ENCODE results near the gene KIF2A.
"Not testable (repeated sequence)": the region's sequence is repeated elsewhere in the genome, so short reads cannot be mapped to it uniquely, and the experiment has no call there.

Gene KIF2A

GRCh38 chr5:62305715-62306322 is at the start of gene KIF2A:
KIF2A (plus strand) TSS chr5:62306206; CDS start chr5:62306473, 267 bp downstream.
- peak; percentile 95 for DNase-seq

GRCh38 chr5:62257020-62257367 is 49.0 kb upstream of the KIF2A start:
- no peak for DNase-seq

- DNase-seq, result no peak
These were observed 47.4 kb upstream of the KIF2A start for GRCh38 chr5:62258654-62259053.

- DNase-seq, result peak; percentile 39
These were observed 46.2 kb upstream of the KIF2A start for GRCh38 chr5:62259699-62260250.

GRCh38 chr5:62260513-62260912 is 45.5 kb upstream of the KIF2A start:
- no peak for DNase-seq

GRCh38 chr5:62263401-62263800 is 42.6 kb upstream of the KIF2A start:
- DNase-seq, result no peak

- DNase-seq, result no peak
These were observed 40.3 kb upstream of the KIF2A start for GRCh38 chr5:62265648-62266112.

- DNase-seq, result no peak
These were observed 39.4 kb upstream of the KIF2A start for GRCh38 chr5:62266573-62266972.

GRCh38 chr5:62268234-62268633 is 37.8 kb upstream of the KIF2A start:
- DNase-seq, result no peak

GRCh38 chr5:62268792-62269191 is 37.2 kb upstream of the KIF2A start:
- no peak for DNase-seq

GRCh38 chr5:62271370-62271769 is 34.6 kb upstream of the KIF2A start:
- DNase-seq, result no peak

- no peak for DNase-seq
These were observed 34.1 kb upstream of the KIF2A start for GRCh38 chr5:62271870-62272269.

- no peak for DNase-seq
These were observed 32.3 kb upstream of the KIF2A start for GRCh38 chr5:62273687-62274086.

GRCh38 chr5:62275581-62275980 is 30.4 kb upstream of the KIF2A start:
- no peak for DNase-seq

- DNase-seq, result no peak
These were observed 24.6 kb upstream of the KIF2A start for GRCh38 chr5:62281411-62281810.

- no peak for DNase-seq
These were observed 23.9 kb upstream of the KIF2A start for GRCh38 chr5:62282064-62282463.

- no peak for DNase-seq
These were observed 23.0 kb upstream of the KIF2A start for GRCh38 chr5:62283005-62283404.

- no peak for DNase-seq
These were observed 22.1 kb upstream of the KIF2A start for GRCh38 chr5:62283861-62284260.

GRCh38 chr5:62284946-62285891 is 20.8 kb upstream of the KIF2A start:
- DNase-seq, result no peak

- DNase-seq, result no peak
These were observed 19.2 kb upstream of the KIF2A start for GRCh38 chr5:62286834-62287233.

GRCh38 chr5:62287237-62287636 is 18.8 kb upstream of the KIF2A start:
- DNase-seq, result no peak

- no peak for DNase-seq
These were observed 17.9 kb upstream of the KIF2A start for GRCh38 chr5:62288118-62288517.

- no peak for DNase-seq
These were observed 16.2 kb upstream of the KIF2A start for GRCh38 chr5:62289813-62290212.

GRCh38 chr5:62291829-62292228 is 14.2 kb upstream of the KIF2A start:
- not testable (repeated sequence) for DNase-seq

Measured in right hindlimb (tissue), 1 donor.